GM12865 (cell line): ENCODE results near the gene INTS13.
"Not testable (repeated sequence)": the region's sequence is repeated elsewhere in the genome, so short reads cannot be mapped to it uniquely, and the experiment has no call there.

ENCODE experiments used
- DNase-seq: peaks from one replicate; pipeline ENCODE4 v3.0.0; 2010; ENCODE audit warnings: low read depth
- H3K4me3 ChIP-seq: 2 replicates; pipeline ENCODE4 v1.5.1; 2011; ENCODE audit warnings: mild to moderate bottlenecking, low read depth, low read length, control low read depth
- CTCF ChIP-seq: IDR thresholded peaks from 2 replicates; pipeline ENCODE4 v1.5.1; 2011; ENCODE audit warnings: low read length, control low read depth, low read depth, inconsistent platforms; ENCODE audit not compliant: insufficient read depth; ENCODE audit errors: missing control alignments

Gene INTS13

GRCh38 chr12:26970136-26970535 lies 32.4 kb upstream of the INTS13 start:
- DNase-seq, result no peak
- no peak overlapping the region for H3K4me3 ChIP-seq
- TF ChIP-seq CTCF, result no peak

GRCh38 chr12:26966842-26967241 lies 29.1 kb upstream of the INTS13 start:
- TF ChIP-seq CTCF, result no peak
- DNase-seq, result no peak
- no peak overlapping the region for H3K4me3 ChIP-seq

GRCh38 chr12:26963413-26963812 lies 25.6 kb upstream of the INTS13 start:
- no peak for TF ChIP-seq CTCF
- no peak for DNase-seq
- no peak overlapping the region for H3K4me3 ChIP-seq

- no peak for DNase-seq
- TF ChIP-seq CTCF, result no peak
- H3K4me3 ChIP-seq, result no peak overlapping the region
These were observed 24.0 kb upstream of the INTS13 start for GRCh38 chr12:26961803-26962202.

GRCh38 chr12:26961391-26961790 lies 23.6 kb upstream of the INTS13 start:
- not testable (repeated sequence) for H3K4me3 ChIP-seq, DNase-seq

GRCh38 chr12:26954027-26954426 lies 16.2 kb upstream of the INTS13 start:
- DNase-seq, result no peak
- H3K4me3 ChIP-seq, result no peak overlapping the region
- TF ChIP-seq CTCF, result no peak

GRCh38 chr12:26953447-26953846 lies 15.7 kb upstream of the INTS13 start:
- no peak overlapping the region for H3K4me3 ChIP-seq
- no peak for TF ChIP-seq CTCF
- DNase-seq, result no peak

- no peak for DNase-seq
- no peak overlapping the region for H3K4me3 ChIP-seq
- TF ChIP-seq CTCF, result no peak
These were observed 10.5 kb upstream of the INTS13 start for GRCh38 chr12:26948309-26948708.
